Measurements from ENCODE around the gene FGB. TPM values are rescaled to one million over a fixed set of nuclear protein-coding genes. Genes with fewer than 3 reads are reported as not detected.

FGB gene
- total RNA-seq, 1 donor from 2014 or later: 3.7 TPM

DNA sequence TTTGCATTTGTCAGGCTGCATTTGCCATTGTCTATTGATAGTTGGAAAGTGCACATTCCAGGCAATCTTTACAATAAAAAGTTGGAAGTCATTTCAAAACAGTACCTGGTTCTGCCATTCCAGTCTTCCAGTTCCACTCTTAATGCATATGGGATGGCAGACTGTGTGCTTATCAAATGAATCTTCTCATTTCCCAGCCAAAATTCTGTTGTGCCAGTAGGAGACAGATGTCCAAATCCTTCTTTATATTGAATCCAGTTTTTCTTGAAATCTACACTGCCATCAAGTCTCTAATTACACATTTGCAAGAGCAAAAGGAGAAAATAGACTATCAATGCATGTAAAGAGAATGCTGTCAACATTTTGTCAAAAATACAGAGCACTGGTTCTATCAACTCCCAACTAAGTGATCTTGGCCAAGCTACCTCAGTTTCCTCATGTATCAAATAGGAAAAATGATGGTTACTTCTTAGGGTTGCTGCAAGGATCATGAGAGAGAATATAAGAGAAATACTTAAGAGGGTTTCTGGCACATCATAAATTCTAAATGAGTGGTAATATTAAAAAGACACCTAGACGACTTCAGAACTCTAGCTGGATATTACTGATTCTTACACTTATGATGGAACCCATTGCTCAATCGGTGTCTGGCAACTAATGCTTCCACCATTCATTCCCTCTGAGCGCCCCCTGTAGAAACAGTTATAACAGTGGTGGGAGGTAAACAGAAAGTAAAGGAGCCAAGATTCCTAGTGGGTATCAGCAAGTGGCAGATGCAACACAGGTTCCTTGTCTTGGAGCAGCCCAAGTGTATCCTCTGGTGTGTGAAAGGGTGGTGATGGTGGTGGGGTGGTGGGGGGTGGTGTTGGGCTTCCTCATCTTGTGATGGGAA is 45.8 kb downstream of the FGB start:
- Histone ChIP-seq H3K9me3 (ENCODE audit: control insufficient read depth in 3 of 3, low read length in 3 of 3) (no peaks in the 10 kb centered on the region), H3K4me3 (ENCODE audit: low read length in 3 of 3) (no peak overlapping the region), H3K27me3 (ENCODE audit: control insufficient read depth in 3 of 3, insufficient read depth in 3 of 3, low read length in 3 of 3) (peaks cover 0 to 3% (median 0%) of the 10 kb centered on the region in 3 donors), H3K4me1 (ENCODE audit: control insufficient read depth in 3 of 3, insufficient read depth in 3 of 3, low read length in 3 of 3) (no peaks in the 10 kb centered on the region), H3K27ac (ENCODE audit: low read depth, low read length) (no peak overlapping the region), H3K9ac (ENCODE audit: low read depth in 1 of 3, low read length in 3 of 3) (no peak overlapping the region), H3K36me3 (ENCODE audit: control insufficient read depth in 3 of 3, insufficient read depth in 3 of 3, low read length in 3 of 3) (no peaks in the 10 kb centered on the region)

DNA sequence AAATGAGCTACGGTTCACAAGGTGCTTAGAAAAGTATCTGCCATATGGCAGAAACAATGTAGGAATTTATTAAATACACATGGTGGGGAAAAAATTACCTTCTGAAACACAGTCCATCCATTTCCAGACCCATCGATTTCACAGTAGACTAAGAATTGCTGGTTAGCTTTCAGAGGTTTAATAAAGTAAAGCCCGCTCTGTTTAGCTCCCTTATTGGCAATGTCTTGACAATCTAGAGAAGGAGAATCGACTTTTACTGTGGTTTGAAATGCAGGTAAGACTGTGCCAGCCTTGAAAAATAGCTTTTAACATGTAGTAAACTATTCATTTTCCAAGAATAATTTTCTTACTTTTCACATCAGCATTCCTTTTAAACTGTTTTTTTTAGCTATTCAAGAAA is 46.7 kb downstream of the FGB start:
- Histone ChIP-seq H3K27me3 (ENCODE audit: control insufficient read depth in 3 of 3, insufficient read depth in 3 of 3, low read length in 3 of 3) (peaks cover 0 to 3% (median 0%) of the 10 kb centered on the region in 3 donors), H3K36me3 (ENCODE audit: control insufficient read depth in 3 of 3, insufficient read depth in 3 of 3, low read length in 3 of 3) (no peaks in the 10 kb centered on the region), H3K27ac (ENCODE audit: low read depth, low read length) (no peak overlapping the region)

DNA sequence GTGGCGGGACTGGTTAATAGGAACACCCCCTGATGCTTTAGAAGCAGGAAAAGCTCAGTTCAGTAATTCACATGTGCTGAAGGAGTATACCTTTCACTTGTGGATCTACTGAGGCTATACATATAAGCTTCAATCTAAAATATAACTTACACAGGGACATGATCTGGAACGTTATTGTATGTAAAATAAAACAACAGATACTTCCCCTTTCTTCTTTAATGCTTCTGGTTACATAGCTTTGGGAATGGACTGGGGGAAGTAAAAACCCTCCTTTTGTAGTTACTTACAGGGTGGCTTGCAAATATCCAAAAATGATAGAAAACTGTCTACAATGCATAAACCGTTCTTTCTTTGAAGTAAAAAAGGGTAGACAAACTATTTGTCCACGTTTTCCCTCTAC is 47.8 kb downstream of the FGB start:
- Histone ChIP-seq H3K4me3 (ENCODE audit: low read length in 3 of 3) (no peak overlapping the region), H3K9ac (ENCODE audit: low read depth in 1 of 3, low read length in 3 of 3) (no peak overlapping the region), H3K9me3 (ENCODE audit: control insufficient read depth in 3 of 3, low read length in 3 of 3) (no peaks in the 10 kb centered on the region), H3K27me3 (ENCODE audit: control insufficient read depth in 3 of 3, insufficient read depth in 3 of 3, low read length in 3 of 3) (peaks cover 0 to 3% (median 0%) of the 10 kb centered on the region in 3 donors), H3K27ac (ENCODE audit: low read depth, low read length) (no peak overlapping the region), H3K4me1 (ENCODE audit: control insufficient read depth in 3 of 3, insufficient read depth in 3 of 3, low read length in 3 of 3) (no peaks in the 10 kb centered on the region), H3K36me3 (ENCODE audit: control insufficient read depth in 3 of 3, insufficient read depth in 3 of 3, low read length in 3 of 3) (no peaks in the 10 kb centered on the region)

More for the DNA sequence above, 46.7 kb downstream of the FGB start:
- Histone ChIP-seq H3K9ac (ENCODE audit: low read depth in 1 of 3, low read length in 3 of 3) (no peak overlapping the region), H3K4me1 (ENCODE audit: control insufficient read depth in 3 of 3, insufficient read depth in 3 of 3, low read length in 3 of 3) (no peaks in the 10 kb centered on the region), H3K9me3 (ENCODE audit: control insufficient read depth in 3 of 3, low read length in 3 of 3) (no peaks in the 10 kb centered on the region), H3K4me3 (ENCODE audit: low read length in 3 of 3) (no peak overlapping the region)

DNA sequence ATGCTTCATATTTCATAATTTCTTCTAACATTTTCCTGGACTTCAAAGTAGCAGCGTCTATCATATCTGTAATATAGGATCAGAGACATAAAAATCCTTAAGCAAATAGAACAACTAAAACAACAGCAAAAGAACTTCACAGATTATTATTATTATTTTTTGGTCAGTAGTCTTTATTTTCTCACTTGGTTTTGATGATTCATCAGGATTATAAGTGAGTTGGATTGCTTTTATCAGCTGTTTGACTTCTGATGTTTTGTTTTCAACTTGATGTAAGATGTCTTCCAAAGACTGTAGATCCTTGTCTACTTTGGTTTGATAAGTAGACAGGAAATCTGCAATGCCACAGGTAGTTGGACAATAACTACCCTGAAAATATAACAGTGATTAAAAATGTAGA is 49.0 kb downstream of the FGB start:
- no peaks in the 10 kb centered on the region for H3K36me3 ChIP-seq (ENCODE audit: control insufficient read depth in 3 of 3, insufficient read depth in 3 of 3, low read length in 3 of 3)

DNA sequence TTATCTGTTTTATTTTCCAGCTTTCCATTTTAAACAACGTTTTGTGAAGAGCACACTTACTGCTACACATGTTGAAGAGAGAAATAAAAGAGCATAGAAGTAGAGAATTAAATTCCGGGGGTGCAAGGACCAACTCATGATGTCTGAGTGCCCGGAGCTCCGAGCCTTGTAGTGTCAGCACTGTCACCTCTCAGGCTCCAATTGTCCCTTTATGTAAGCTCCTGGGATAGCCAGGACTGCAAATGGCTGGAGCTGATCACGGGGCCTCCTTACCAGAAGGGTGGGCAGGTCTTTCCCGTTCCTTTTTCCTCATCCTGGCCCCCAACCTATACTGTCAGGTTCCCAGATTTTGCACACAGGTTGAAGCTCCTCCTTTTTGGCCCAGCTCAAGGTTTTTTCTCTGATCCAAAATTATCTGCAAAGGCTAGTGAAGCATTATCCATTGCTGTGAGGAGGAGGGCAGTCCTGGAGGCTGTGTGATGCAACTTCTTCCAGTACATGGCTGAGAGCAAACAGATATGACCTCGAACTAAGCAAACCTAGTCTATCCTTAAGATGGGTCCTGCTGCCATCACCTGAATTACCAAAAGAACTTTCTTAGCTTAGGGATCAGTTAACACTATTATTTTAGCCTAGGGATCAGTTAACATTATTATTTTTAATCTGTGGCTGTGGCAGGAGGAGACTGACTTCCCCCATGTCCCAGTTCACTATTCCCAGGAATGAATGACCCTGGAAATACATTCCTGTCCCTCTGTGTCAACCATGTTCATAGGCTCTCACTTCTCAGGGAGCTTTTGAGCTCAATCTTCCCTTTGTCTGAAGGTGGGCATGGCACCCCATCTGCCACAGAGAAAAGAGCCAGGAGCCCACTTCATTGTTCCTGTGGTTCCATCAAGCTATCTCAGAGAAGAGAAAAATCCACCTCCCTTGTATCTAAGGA is 49.9 kb downstream of the FGB start, which contains the start of gene FGG:
Gene FGG, minus strand, starts transcription at position 185 of the 943 bp plus-strand sequence. Its CDS starts 47 bp downstream, at position 138.
- Histone ChIP-seq H3K4me3 (ENCODE audit: low read length in 3 of 3) (no peak within 1 kb of the TSS), H3K27me3 (ENCODE audit: control insufficient read depth in 3 of 3, insufficient read depth in 3 of 3, low read length in 3 of 3) (peaks cover 0 to 3% (median 0%) of the 10 kb centered on the region in 3 donors), H3K9me3 (ENCODE audit: control insufficient read depth in 3 of 3, low read length in 3 of 3) (no peaks in the 10 kb centered on the region), H3K9ac (ENCODE audit: low read depth in 1 of 3, low read length in 3 of 3) (no peak within 1 kb of the TSS), H3K36me3 (ENCODE audit: control insufficient read depth in 3 of 3, insufficient read depth in 3 of 3, low read length in 3 of 3) (no peaks in the 10 kb centered on the region), H3K27ac (ENCODE audit: low read depth, low read length) (no peak within 1 kb of the TSS), H3K4me1 (ENCODE audit: control insufficient read depth in 3 of 3, insufficient read depth in 3 of 3, low read length in 3 of 3) (no peaks in the 10 kb centered on the region)

More for the DNA sequence above, 49.0 kb downstream of the FGB start:
- H3K9me3 ChIP-seq (ENCODE audit: control insufficient read depth in 3 of 3, low read length in 3 of 3): no peaks in the 10 kb centered on the region
- no peak overlapping the region for H3K9ac ChIP-seq (ENCODE audit: low read depth in 1 of 3, low read length in 3 of 3)
- no peak overlapping the region for H3K4me3 ChIP-seq (ENCODE audit: low read length in 3 of 3)
- peaks cover 0 to 3% (median 0%) of the 10 kb centered on the region in 3 donors for H3K27me3 ChIP-seq (ENCODE audit: control insufficient read depth in 3 of 3, insufficient read depth in 3 of 3, low read length in 3 of 3)
- no peak overlapping the region for H3K27ac ChIP-seq (ENCODE audit: low read depth, low read length)
- H3K4me1 ChIP-seq (ENCODE audit: control insufficient read depth in 3 of 3, insufficient read depth in 3 of 3, low read length in 3 of 3): no peaks in the 10 kb centered on the region

DNA sequence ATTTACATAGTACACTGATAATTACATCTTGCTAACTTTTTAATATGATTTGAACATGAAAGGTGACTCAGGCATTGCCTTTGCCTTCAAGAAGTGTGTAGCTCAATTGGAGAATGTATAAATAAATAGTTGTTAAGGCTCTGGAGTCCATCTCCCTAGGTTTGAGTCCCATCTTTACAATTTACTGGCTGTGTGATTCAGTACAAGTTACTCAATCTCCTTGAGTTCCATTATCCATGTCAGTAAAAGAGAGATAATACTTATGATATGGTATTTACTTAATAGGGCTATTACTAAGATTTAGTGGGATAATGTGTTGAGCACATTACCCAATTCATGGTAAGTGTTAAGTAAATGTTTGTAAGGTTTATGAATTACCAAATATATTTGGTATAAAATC is 51.5 kb downstream of the FGB start:
- Histone ChIP-seq H3K9me3 (ENCODE audit: control insufficient read depth in 3 of 3, low read length in 3 of 3) (no peaks in the 10 kb centered on the region), H3K4me1 (ENCODE audit: control insufficient read depth in 3 of 3, insufficient read depth in 3 of 3, low read length in 3 of 3) (no peaks in the 10 kb centered on the region), H3K27me3 (ENCODE audit: control insufficient read depth in 3 of 3, insufficient read depth in 3 of 3, low read length in 3 of 3) (peaks cover 0 to 3% (median 0%) of the 10 kb centered on the region in 3 donors), H3K27ac (ENCODE audit: low read depth, low read length) (no peak overlapping the region), H3K9ac (ENCODE audit: low read depth in 1 of 3, low read length in 3 of 3) (no peak overlapping the region), H3K36me3 (ENCODE audit: control insufficient read depth in 3 of 3, insufficient read depth in 3 of 3, low read length in 3 of 3) (no peaks in the 10 kb centered on the region), H3K4me3 (ENCODE audit: low read length in 3 of 3) (no peak overlapping the region)

- no peak overlapping the region for H3K4me3 ChIP-seq (ENCODE audit: low read length in 3 of 3)
- no peaks in the 10 kb centered on the region for H3K4me1 ChIP-seq (ENCODE audit: control insufficient read depth in 3 of 3, insufficient read depth in 3 of 3, low read length in 3 of 3)
- no peak overlapping the region for H3K9ac ChIP-seq (ENCODE audit: low read depth in 1 of 3, low read length in 3 of 3)
- no peaks in the 10 kb centered on the region for H3K9me3 ChIP-seq (ENCODE audit: control insufficient read depth in 3 of 3, low read length in 3 of 3)
- no peak overlapping the region for H3K27ac ChIP-seq (ENCODE audit: low read depth, low read length)
- H3K27me3 ChIP-seq (ENCODE audit: control insufficient read depth in 3 of 3, insufficient read depth in 3 of 3, low read length in 3 of 3): peaks cover 0 to 3% (median 0%) of the 10 kb centered on the region in 3 donors
- H3K36me3 ChIP-seq (ENCODE audit: control insufficient read depth in 3 of 3, insufficient read depth in 3 of 3, low read length in 3 of 3): no peaks in the 10 kb centered on the region
Observed at GRCh38 chr4:154615211-154615610, 52.4 kb downstream of the FGB start.

DNA sequence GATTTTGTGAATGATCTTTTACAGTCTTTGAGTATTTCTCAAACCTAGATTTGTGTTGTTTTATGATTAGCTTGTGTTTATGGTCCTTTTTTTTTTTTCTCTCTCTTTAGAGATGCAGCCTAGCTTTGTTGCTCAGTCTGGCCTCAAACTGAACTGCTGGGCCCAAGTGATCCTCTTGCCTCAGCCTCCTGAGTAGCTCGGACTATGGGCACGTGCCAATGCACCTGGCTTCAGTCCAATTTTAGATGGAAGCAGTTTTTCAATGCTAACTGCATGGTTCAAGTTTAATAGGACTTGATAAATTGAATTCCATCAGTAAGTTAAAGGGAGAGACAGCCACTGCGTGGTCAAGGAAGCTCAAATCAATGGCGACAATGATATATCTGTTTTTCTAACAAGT is 53.5 kb downstream of the FGB start:
- no peaks in the 10 kb centered on the region for H3K9me3 ChIP-seq (ENCODE audit: control insufficient read depth in 3 of 3, low read length in 3 of 3)
- H3K27me3 ChIP-seq (ENCODE audit: control insufficient read depth in 3 of 3, insufficient read depth in 3 of 3, low read length in 3 of 3): peaks cover 0 to 3% (median 0%) of the 10 kb centered on the region in 3 donors
- no peak overlapping the region for H3K4me3 ChIP-seq (ENCODE audit: low read length in 3 of 3)
- no peak overlapping the region for H3K9ac ChIP-seq (ENCODE audit: low read depth in 1 of 3, low read length in 3 of 3)
- H3K4me1 ChIP-seq (ENCODE audit: control insufficient read depth in 3 of 3, insufficient read depth in 3 of 3, low read length in 3 of 3): no peaks in the 10 kb centered on the region
- no peaks in the 10 kb centered on the region for H3K36me3 ChIP-seq (ENCODE audit: control insufficient read depth in 3 of 3, insufficient read depth in 3 of 3, low read length in 3 of 3)
- no peak overlapping the region for H3K27ac ChIP-seq (ENCODE audit: low read depth, low read length)

GRCh38 chr4:154616731-154617130 is 53.9 kb downstream of the FGB start:
- no peak overlapping the region for H3K27ac ChIP-seq (ENCODE audit: low read depth, low read length)
- no peak overlapping the region for H3K9ac ChIP-seq (ENCODE audit: low read depth in 1 of 3, low read length in 3 of 3)
- H3K4me1 ChIP-seq (ENCODE audit: control insufficient read depth in 3 of 3, insufficient read depth in 3 of 3, low read length in 3 of 3): no peaks in the 10 kb centered on the region
- H3K4me3 ChIP-seq (ENCODE audit: low read length in 3 of 3): no peak overlapping the region
- no peaks in the 10 kb centered on the region for H3K9me3 ChIP-seq (ENCODE audit: control insufficient read depth in 3 of 3, low read length in 3 of 3)
- peaks cover 0 to 3% (median 0%) of the 10 kb centered on the region in 3 donors for H3K27me3 ChIP-seq (ENCODE audit: control insufficient read depth in 3 of 3, insufficient read depth in 3 of 3, low read length in 3 of 3)
- no peaks in the 10 kb centered on the region for H3K36me3 ChIP-seq (ENCODE audit: control insufficient read depth in 3 of 3, insufficient read depth in 3 of 3, low read length in 3 of 3)

Data from skeletal muscle tissue (tissue), 4 donors.